PC-9 (cell line): Measurements from ENCODE around the gene NOL6.

ENCODE experiments used
- EZH2 ChIP-seq: fragments of 200-600 bp; sonication (generic); IDR thresholded peaks from 2 replicates; pipeline ENCODE4 v1.8.0; 2017; ENCODE audit warnings: antibody characterized with exemption, low read depth
- TF ChIP-seq, protein P1 (sequence below): fragments of 200-600 bp; sonication (generic); conservative IDR thresholded peaks from 2 replicates; pipeline ENCODE4 v1.6.1; 2017; ENCODE audit warnings: mixed run types, antibody characterized with exemption, mild to moderate bottlenecking, moderate library complexity

DNA sequence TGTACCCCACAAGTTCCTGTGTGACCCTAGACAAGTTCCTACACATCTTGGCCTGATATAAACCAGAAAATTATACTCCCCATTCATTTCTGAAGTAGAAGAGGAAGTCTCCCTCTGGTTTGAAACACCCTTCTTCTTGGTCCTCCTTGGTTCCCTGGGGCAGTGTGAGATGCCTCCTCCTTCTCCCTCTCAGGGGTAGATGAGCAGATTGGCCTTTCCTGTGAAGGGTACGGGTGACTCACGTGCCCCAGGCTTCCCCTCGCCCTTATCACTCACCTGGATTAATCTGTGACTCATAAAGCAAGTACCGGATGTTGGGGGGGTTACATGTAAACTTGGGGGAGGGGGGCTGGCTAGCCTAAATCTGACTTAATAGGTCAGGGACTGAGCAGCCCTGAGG lies 15.3 kb downstream of the NOL6 start:
- no peak for TF ChIP-seq EZH2
- TF ChIP-seq, protein P1, sequence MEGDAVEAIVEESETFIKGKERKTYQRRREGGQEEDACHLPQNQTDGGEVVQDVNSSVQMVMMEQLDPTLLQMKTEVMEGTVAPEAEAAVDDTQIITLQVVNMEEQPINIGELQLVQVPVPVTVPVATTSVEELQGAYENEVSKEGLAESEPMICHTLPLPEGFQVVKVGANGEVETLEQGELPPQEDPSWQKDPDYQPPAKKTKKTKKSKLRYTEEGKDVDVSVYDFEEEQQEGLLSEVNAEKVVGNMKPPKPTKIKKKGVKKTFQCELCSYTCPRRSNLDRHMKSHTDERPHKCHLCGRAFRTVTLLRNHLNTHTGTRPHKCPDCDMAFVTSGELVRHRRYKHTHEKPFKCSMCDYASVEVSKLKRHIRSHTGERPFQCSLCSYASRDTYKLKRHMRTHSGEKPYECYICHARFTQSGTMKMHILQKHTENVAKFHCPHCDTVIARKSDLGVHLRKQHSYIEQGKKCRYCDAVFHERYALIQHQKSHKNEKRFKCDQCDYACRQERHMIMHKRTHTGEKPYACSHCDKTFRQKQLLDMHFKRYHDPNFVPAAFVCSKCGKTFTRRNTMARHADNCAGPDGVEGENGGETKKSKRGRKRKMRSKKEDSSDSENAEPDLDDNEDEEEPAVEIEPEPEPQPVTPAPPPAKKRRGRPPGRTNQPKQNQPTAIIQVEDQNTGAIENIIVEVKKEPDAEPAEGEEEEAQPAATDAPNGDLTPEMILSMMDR = no peak
